ENCODE measurements around the gene FH.

- TF ChIP-seq, protein P1, sequence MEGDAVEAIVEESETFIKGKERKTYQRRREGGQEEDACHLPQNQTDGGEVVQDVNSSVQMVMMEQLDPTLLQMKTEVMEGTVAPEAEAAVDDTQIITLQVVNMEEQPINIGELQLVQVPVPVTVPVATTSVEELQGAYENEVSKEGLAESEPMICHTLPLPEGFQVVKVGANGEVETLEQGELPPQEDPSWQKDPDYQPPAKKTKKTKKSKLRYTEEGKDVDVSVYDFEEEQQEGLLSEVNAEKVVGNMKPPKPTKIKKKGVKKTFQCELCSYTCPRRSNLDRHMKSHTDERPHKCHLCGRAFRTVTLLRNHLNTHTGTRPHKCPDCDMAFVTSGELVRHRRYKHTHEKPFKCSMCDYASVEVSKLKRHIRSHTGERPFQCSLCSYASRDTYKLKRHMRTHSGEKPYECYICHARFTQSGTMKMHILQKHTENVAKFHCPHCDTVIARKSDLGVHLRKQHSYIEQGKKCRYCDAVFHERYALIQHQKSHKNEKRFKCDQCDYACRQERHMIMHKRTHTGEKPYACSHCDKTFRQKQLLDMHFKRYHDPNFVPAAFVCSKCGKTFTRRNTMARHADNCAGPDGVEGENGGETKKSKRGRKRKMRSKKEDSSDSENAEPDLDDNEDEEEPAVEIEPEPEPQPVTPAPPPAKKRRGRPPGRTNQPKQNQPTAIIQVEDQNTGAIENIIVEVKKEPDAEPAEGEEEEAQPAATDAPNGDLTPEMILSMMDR (conservative IDR thresholded peaks at IDR 0.05; ENCODE audit: low read depth in 2 of 2), result no peak
- no peak for TF ChIP-seq CREB1 (CRISPR knock-in tag; IDR thresholded peaks at IDR 0.05; ENCODE audit: low read depth)
- TF ChIP-seq EZH2phosphoT487 (IDR thresholded peaks at IDR 0.05; ENCODE audit: unreplicated experiment), result no peak
- TF ChIP-seq EZH2 (IDR thresholded peaks at IDR 0.05; ENCODE audit: low read depth, unreplicated experiment), result no peak
- TF ChIP-seq, protein P2, sequence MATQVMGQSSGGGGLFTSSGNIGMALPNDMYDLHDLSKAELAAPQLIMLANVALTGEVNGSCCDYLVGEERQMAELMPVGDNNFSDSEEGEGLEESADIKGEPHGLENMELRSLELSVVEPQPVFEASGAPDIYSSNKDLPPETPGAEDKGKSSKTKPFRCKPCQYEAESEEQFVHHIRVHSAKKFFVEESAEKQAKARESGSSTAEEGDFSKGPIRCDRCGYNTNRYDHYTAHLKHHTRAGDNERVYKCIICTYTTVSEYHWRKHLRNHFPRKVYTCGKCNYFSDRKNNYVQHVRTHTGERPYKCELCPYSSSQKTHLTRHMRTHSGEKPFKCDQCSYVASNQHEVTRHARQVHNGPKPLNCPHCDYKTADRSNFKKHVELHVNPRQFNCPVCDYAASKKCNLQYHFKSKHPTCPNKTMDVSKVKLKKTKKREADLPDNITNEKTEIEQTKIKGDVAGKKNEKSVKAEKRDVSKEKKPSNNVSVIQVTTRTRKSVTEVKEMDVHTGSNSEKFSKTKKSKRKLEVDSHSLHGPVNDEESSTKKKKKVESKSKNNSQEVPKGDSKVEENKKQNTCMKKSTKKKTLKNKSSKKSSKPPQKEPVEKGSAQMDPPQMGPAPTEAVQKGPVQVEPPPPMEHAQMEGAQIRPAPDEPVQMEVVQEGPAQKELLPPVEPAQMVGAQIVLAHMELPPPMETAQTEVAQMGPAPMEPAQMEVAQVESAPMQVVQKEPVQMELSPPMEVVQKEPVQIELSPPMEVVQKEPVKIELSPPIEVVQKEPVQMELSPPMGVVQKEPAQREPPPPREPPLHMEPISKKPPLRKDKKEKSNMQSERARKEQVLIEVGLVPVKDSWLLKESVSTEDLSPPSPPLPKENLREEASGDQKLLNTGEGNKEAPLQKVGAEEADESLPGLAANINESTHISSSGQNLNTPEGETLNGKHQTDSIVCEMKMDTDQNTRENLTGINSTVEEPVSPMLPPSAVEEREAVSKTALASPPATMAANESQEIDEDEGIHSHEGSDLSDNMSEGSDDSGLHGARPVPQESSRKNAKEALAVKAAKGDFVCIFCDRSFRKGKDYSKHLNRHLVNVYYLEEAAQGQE (IDR thresholded peaks at IDR 0.05; ENCODE audit: unreplicated experiment), result no peak
- no peak for TF ChIP-seq POLR2AphosphoS5 (IDR thresholded peaks at IDR 0.05; ENCODE audit: low read depth)
- no peak for TF ChIP-seq STAT1 (IDR thresholded peaks at IDR 0.05; ENCODE audit: unreplicated experiment)
- TF ChIP-seq, protein P3, sequence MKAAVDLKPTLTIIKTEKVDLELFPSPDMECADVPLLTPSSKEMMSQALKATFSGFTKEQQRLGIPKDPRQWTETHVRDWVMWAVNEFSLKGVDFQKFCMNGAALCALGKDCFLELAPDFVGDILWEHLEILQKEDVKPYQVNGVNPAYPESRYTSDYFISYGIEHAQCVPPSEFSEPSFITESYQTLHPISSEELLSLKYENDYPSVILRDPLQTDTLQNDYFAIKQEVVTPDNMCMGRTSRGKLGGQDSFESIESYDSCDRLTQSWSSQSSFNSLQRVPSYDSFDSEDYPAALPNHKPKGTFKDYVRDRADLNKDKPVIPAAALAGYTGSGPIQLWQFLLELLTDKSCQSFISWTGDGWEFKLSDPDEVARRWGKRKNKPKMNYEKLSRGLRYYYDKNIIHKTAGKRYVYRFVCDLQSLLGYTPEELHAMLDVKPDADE (IDR thresholded peaks at IDR 0.05), result no peak
- TF ChIP-seq NANOG (IDR thresholded peaks at IDR 0.05; ENCODE audit: borderline replicate concordance), result no peak
Observed at GRCh38 chr1:241551759-241552638, 32.4 kb upstream of the FH start.
